CD4-positive, alpha-beta T cell treated with Interleukin-15 for 1 hour (primary cell): Measurements from ENCODE around the gene STK24.

Experiments used
- DNase-seq: peaks from one replicate; pipeline ENCODE4 v3.0.0-alpha.2; 2020

STK24 gene

GRCh38 chr13:98467263-98467985 lies 109.5 kb downstream of the STK24 start:
- DNase-seq = no peak

- no peak for DNase-seq
Observed at GRCh38 chr13:98466634-98467236, 110.2 kb downstream of the STK24 start.

GRCh38 chr13:98462946-98463345 lies 114.0 kb downstream of the STK24 start:
- no peak for DNase-seq

GRCh38 chr13:98462241-98462882 lies 114.5 kb downstream of the STK24 start:
- DNase-seq = no peak

GRCh38 chr13:98461486-98462240 lies 115.2 kb downstream of the STK24 start:
- DNase-seq = no peak

GRCh38 chr13:98460516-98460915 lies 116.4 kb downstream of the STK24 start:
- no peak for DNase-seq

GRCh38 chr13:98459721-98460370 lies 117.1 kb downstream of the STK24 start:
- no peak for DNase-seq

- DNase-seq = no peak
Observed at GRCh38 chr13:98459171-98459681, 117.7 kb downstream of the STK24 start.

GRCh38 chr13:98458431-98458830 lies 118.5 kb downstream of the STK24 start:
- no peak for DNase-seq

- DNase-seq = no peak
Observed at GRCh38 chr13:98457053-98457452, 119.9 kb downstream of the STK24 start.

- no peak for DNase-seq
Observed at GRCh38 chr13:98456413-98456845, 120.5 kb downstream of the STK24 start.

- no peak for DNase-seq
Observed at GRCh38 chr13:98454389-98454881, 122.5 kb downstream of the STK24 start.

GRCh38 chr13:98452851-98453843 lies 123.8 kb downstream of the STK24 start:
- no peak for DNase-seq

GRCh38 chr13:98451676-98452470 lies 125.0 kb downstream of the STK24 start:
- DNase-seq = no peak

- DNase-seq = no peak
Observed at GRCh38 chr13:98450539-98451111, 126.3 kb downstream of the STK24 start.

GRCh38 chr13:98450026-98450425 lies 126.9 kb downstream of the STK24 start:
- no peak for DNase-seq

GRCh38 chr13:98449273-98449672 lies 127.6 kb downstream of the STK24 start:
- DNase-seq = no peak

GRCh38 chr13:98448642-98448928 lies 128.3 kb downstream of the STK24 start:
- DNase-seq = no peak

- DNase-seq = no peak
Observed at GRCh38 chr13:98447881-98448641, 128.8 kb downstream of the STK24 start.
